Smooth muscle cell (in vitro differentiated cells): ENCODE data around the gene S100A7. TPM values are rescaled to one million over a fixed set of nuclear protein-coding genes. Genes with fewer than 3 reads are reported as not detected.

ENCODE experiments used
- DNase-seq: peaks from one replicate; lab custom pipeline; 2025; ENCODE audit not compliant: unreplicated experiment; lab: John Stamatoyannopoulos, UW
- H2AFZ ChIP-seq: fragments of 200-600 bp; sonication (generic); 2 replicates; pipeline ENCODE4 v1.6.0; 2016; ENCODE audit warnings: antibody characterized with exemption, low read depth, mild to moderate bottlenecking
- H3F3A ChIP-seq: fragments of 200-600 bp; sonication (generic); 2 replicates; pipeline ENCODE4 v1.6.0; 2017; ENCODE audit warnings: antibody characterized with exemption, low read depth
- H3K27ac ChIP-seq: fragments of 200-600 bp; sonication (generic); 2 replicates; pipeline ENCODE4 v1.5.1; 2016; ENCODE audit warnings: low read depth, mild to moderate bottlenecking
- H3K27me3 ChIP-seq: fragments of 200-600 bp; sonication (generic); 2 replicates; pipeline ENCODE4 v1.6.1; 2016; ENCODE audit warnings: low read depth, mild to moderate bottlenecking
- H3K36me3 ChIP-seq: fragments of 200-600 bp; sonication (generic); 2 replicates; pipeline ENCODE4 v1.5.1; 2016; ENCODE audit warnings: low read depth
- H3K4me1 ChIP-seq: fragments of 200-600 bp; sonication (generic); 2 replicates; pipeline ENCODE4 v1.5.1; 2016; ENCODE audit warnings: low read depth
- H3K4me2 ChIP-seq: fragments of 200-600 bp; sonication (generic); 2 replicates; pipeline ENCODE4 v1.6.0; 2016; ENCODE audit warnings: mild to moderate bottlenecking
- H3K4me3 ChIP-seq: fragments of 200-600 bp; sonication (generic); 2 replicates; pipeline ENCODE4 v1.5.1; 2016; ENCODE audit warnings: mild to moderate bottlenecking
- H3K79me2 ChIP-seq: fragments of 200-600 bp; sonication (generic); 2 replicates; pipeline ENCODE4 v1.6.0; 2016; ENCODE audit warnings: low read depth, mild to moderate bottlenecking
- H3K9ac ChIP-seq: fragments of 200-600 bp; sonication (generic); 2 replicates; pipeline ENCODE4 v1.6.0; 2016; ENCODE audit warnings: low read depth
- H3K9me3 ChIP-seq: fragments of 200-600 bp; sonication (generic); replicated peaks from 2 replicates; pipeline ENCODE4 v1.5.1; 2016; ENCODE audit warnings: low read depth
- H4K20me1 ChIP-seq: fragments of 200-600 bp; sonication (generic); 2 replicates; pipeline ENCODE4 v1.6.0; 2016; ENCODE audit warnings: low read depth
- WGBS: methylation state at CpG from one replicate; pipeline ENCODE4 v1.1.7; 2016; ENCODE audit warnings: low lambda C conversion rate; 5-methylcytosine and 5-hydroxymethylcytosine counted together
- polyA plus RNA-seq: library from polyadenylated mRNA; unstranded; fragments of >200 nt; fragmentation: Nextera tagmentation; extraction: Ambion mirVana; gene quantifications from 2 replicates; pipeline ENCODE4 v1.2.1, GENCODE V29; 2016
- total RNA-seq: library from RNA; depleted of rRNA; stranded (reverse); fragments of >200 nt; gene quantifications from 2 replicates; pipeline ENCODE4 v1.2.3, GENCODE V29; 2014
- TF ChIP-seq, protein P1 (sequence below): fragments of 200-600 bp; sonication (generic); IDR thresholded peaks from 2 replicates; pipeline ENCODE4 v1.5.1; 2017; ENCODE audit warnings: borderline replicate concordance, mild to moderate bottlenecking, antibody characterized with exemption; ENCODE audit not compliant: insufficient read depth, poor library complexity, severe bottlenecking

Gene S100A7
- total and polyA plus RNA-seq, 2 experiments from 2014 or later, result not detected

DNA sequence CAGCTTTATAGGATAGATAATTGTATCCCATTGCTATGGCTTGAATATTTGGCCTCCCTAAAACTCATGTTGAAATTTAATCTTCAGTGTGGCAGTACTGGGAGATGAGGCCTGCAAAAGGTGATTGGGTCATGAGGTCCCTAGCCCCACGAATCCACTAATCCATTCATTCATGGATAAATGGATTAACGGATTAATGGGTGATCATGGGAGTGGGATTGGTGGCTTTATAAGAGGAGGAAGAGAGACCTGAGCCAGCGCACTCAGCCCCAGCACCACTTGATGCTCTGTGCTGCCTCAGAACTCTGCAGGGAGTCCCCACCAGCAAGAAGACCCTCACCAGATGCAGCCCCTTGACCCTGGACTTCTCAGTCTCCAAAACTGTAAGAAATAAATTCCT lies 43.3 kb upstream of the S100A7 start:
- H3K4me1 ChIP-seq, result peaks cover 7% of the 10 kb centered on the region
- H2AFZ ChIP-seq, result no peak overlapping the region
- no peak overlapping the region for H3K4me2 ChIP-seq
- H3K27me3 ChIP-seq, result no peaks in the 10 kb centered on the region
- WGBS, result 84% methylated on average over 3 of the region's 3 CpGs
- H3K4me3 ChIP-seq, result no peak overlapping the region
- no peaks in the 10 kb centered on the region for H3K36me3 ChIP-seq
- no peak overlapping the region for H3K9ac ChIP-seq
- H3K79me2 ChIP-seq, result no peaks in the 10 kb centered on the region
- H3K9me3 ChIP-seq, result no peaks in the 10 kb centered on the region
- no peak overlapping the region for H3K27ac ChIP-seq
- TF ChIP-seq, protein P1, sequence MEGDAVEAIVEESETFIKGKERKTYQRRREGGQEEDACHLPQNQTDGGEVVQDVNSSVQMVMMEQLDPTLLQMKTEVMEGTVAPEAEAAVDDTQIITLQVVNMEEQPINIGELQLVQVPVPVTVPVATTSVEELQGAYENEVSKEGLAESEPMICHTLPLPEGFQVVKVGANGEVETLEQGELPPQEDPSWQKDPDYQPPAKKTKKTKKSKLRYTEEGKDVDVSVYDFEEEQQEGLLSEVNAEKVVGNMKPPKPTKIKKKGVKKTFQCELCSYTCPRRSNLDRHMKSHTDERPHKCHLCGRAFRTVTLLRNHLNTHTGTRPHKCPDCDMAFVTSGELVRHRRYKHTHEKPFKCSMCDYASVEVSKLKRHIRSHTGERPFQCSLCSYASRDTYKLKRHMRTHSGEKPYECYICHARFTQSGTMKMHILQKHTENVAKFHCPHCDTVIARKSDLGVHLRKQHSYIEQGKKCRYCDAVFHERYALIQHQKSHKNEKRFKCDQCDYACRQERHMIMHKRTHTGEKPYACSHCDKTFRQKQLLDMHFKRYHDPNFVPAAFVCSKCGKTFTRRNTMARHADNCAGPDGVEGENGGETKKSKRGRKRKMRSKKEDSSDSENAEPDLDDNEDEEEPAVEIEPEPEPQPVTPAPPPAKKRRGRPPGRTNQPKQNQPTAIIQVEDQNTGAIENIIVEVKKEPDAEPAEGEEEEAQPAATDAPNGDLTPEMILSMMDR, result no peak
- no peaks in the 10 kb centered on the region for H4K20me1 ChIP-seq
- H3F3A ChIP-seq, result peaks cover 7% of the 10 kb centered on the region
- DNase-seq, result no peak

DNA sequence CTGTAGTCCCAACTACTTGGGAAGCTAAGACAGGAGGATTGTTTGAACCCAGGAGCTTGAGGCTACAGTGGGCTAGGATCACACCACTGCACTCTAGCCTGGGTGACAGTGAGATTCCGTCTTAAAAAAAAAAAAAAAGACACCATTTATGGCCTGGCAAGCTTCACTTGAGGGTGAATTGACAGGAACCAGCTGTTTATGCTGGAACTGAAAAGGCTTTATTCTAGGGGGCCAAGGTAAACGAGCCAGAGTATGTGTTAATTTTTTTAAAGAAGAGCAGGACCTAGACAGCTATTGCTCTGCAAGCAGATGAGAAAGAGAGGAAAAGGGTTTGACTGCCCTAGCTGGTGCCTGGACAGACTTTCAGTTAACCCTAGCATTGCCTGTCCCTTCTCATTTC lies 38.3 kb upstream of the S100A7 start:
- Histone ChIP-seq H3K79me2 (no peaks in the 10 kb centered on the region), H3K4me3 (no peak overlapping the region), H3K27ac (no peak overlapping the region), H2AFZ (no peak overlapping the region), H3K4me1 (no peaks in the 10 kb centered on the region), H3K9me3 (no peaks in the 10 kb centered on the region), H3K36me3 (no peaks in the 10 kb centered on the region), H4K20me1 (no peaks in the 10 kb centered on the region), H3F3A (no peaks in the 10 kb centered on the region), H3K4me2 (no peak overlapping the region), H3K9ac (no peak overlapping the region), H3K27me3 (no peaks in the 10 kb centered on the region)
- 25% methylated on average over 2 of the region's 2 CpGs for WGBS
- TF ChIP-seq, protein P1, result no peak
- no peak for DNase-seq

DNA sequence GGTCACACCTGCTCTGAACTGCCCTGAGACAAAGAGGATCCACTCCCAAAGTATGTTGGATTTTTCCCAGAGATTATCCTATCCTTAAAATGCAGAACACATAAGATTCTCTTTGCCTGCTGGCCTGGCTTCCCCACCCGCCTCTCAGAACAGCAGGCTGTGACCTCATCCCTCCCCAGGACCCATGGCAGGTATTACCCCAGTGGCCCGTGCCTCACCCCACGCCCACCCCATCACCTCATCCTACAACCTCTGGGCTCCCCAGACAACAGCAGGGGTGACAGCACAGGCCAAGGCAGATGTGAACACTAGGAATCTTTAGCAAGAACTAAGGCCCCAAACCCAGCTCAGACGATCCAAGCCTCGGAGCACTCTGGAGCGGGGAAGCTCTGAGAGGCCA lies 35.1 kb upstream of the S100A7 start:
- 81% methylated on average over 6 of the region's 6 CpGs for WGBS

More for the DNA sequence above, 35.1 kb upstream of the S100A7 start:
- no peak overlapping the region for H3K4me2 ChIP-seq
- no peak overlapping the region for H3K27ac ChIP-seq
- no peaks in the 10 kb centered on the region for H3K9me3 ChIP-seq
- H3K27me3 ChIP-seq, result no peaks in the 10 kb centered on the region
- H3K36me3 ChIP-seq, result no peaks in the 10 kb centered on the region
- no peaks in the 10 kb centered on the region for H4K20me1 ChIP-seq
- DNase-seq, result no peak
- H3K79me2 ChIP-seq, result no peaks in the 10 kb centered on the region
- no peak overlapping the region for H3K9ac ChIP-seq
- H3F3A ChIP-seq, result no peaks in the 10 kb centered on the region
- no peak overlapping the region for H3K4me3 ChIP-seq
- no peak overlapping the region for H2AFZ ChIP-seq
- no peaks in the 10 kb centered on the region for H3K4me1 ChIP-seq
- TF ChIP-seq, protein P1, result no peak
